HG03558 (cell line): ENCODE data around the gene NTM.
"Not testable (repeated sequence)": the region's sequence is repeated elsewhere in the genome, so short reads cannot be mapped to it uniquely, and the experiment has no call there.

Experiments used
- ATAC-seq: cut with Tn5 transposase; IDR thresholded peaks from one replicate; pipeline ENCODE4 v1.9.1; 2021; ENCODE audit warnings: moderate number of reproducible peaks; ENCODE audit not compliant: unreplicated experiment; ENCODE audit errors: extremely low read depth

NTM gene

GRCh38 chr11:132062031-132062430, 691.6 kb downstream of the NTM start:
- no peak for ATAC-seq

DNA sequence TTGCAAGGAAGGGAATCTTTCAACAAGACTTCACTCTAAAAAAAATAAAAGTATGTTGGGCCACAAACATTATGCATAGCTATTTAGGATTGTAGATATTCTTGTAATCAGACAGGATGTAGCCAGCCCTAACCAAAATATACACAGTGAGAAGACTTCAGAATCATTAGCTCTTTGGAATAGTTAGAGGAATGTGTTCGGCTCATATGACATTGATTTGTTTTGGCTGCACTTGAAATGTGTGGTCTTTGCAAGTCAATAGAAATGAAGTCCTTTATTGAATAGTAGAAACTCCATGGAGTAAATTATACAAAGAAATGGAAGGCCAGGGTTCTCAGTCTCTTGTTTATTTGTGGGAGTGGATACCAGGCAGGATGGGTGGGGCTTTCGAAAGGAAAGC, 692.1 kb downstream of the NTM start:
- no peak for ATAC-seq

- no peak for ATAC-seq
These were observed 694.7 kb downstream of the NTM start for GRCh38 chr11:132064987-132065620.

- ATAC-seq: no peak
These were observed 698.1 kb downstream of the NTM start for GRCh38 chr11:132068556-132068955.

- not testable (repeated sequence) for ATAC-seq
These were observed 699.2 kb downstream of the NTM start for GRCh38 chr11:132069593-132069992.

GRCh38 chr11:132070907-132071306, 700.5 kb downstream of the NTM start:
- ATAC-seq: not testable (repeated sequence)

DNA sequence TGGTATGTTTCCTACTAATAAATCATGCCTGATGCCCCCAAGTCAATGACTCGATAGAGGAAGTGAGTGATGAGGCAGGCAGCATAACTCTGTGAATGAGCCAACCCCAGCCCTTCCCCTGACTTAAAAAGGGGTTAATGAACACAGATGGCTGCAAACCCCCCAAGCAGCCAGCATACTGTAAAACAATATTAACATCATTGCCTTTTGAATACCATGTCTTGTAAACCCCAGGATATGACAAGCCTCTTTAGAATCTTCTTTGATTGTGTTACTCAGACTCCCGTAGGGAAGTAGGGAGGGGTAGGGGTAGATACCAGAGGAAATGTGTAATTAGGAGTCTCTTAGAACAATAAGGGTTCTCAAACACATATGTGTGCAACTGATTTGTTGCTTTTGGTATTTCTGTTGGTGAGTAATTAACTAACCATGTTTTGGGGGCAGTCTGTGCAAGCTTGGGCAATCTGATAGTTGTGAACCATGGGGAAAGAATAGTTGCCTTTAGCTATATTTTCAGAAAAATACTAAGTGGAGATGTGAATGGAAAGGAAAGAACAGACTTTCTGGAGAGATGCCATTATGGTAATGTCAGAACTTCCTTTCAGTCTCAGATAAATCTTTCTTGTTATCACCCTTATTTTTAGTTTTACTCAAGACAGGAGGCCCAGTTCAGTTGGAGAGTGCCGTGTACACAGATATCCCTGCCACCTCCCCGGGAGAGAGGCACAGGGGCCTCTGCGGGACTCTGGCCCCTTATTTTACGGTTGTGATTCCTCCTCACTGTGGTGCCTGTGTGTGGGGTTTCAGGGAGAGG, 701.8 kb downstream of the NTM start:
- ATAC-seq: no peak

- ATAC-seq: no peak
These were observed 702.4 kb downstream of the NTM start for GRCh38 chr11:132072858-132073211.

DNA sequence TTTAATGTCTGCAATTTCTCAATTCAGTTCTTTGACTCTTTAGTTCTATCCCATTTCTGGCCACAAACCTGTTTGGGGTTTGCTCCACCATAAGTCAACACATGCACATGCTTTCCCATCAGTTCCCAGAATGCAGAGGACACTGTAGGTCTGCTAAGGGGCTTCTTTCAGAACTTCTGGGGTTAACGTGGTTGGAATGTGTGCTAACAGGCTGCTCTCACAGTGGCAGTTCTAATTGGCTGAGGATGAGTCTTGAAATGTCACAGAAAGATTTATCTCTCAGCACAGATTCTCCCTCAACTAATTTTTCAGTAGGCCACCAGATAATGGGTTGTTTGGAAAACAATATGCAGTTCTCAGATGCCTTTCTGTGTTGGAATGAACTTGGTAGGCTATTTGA, 703.4 kb downstream of the NTM start:
- no peak for ATAC-seq

- ATAC-seq: no peak
These were observed 705.0 kb downstream of the NTM start for GRCh38 chr11:132075447-132075846.

GRCh38 chr11:132077416-132077815, 707.0 kb downstream of the NTM start:
- ATAC-seq: no peak

- no peak for ATAC-seq
These were observed 708.1 kb downstream of the NTM start for GRCh38 chr11:132078264-132079076.

DNA sequence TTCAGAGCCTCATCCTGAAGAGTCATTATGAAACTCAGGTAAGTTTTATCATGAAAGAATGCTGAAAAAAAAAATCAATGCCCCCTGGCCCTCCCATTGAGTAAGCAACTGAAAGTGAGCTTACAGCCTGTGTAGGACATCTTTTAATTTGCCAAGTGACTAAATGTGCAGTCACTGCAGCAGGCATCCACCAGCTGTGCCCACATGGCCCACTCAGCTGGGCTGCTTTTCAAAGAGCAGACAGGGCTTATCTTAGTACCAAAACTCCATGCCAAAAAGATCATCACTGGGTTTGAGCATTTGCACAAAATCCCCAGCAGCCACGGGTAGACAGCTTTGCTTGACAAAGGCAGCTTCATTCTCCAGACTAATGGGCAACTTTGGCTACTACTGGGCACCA, 709.7 kb downstream of the NTM start:
- ATAC-seq: no peak

GRCh38 chr11:132082566-132082965, 712.2 kb downstream of the NTM start:
- ATAC-seq: no peak

GRCh38 chr11:132084433-132084832, 714.0 kb downstream of the NTM start:
- ATAC-seq: no peak

- ATAC-seq: no peak
These were observed 716.7 kb downstream of the NTM start for GRCh38 chr11:132087148-132087547.

DNA sequence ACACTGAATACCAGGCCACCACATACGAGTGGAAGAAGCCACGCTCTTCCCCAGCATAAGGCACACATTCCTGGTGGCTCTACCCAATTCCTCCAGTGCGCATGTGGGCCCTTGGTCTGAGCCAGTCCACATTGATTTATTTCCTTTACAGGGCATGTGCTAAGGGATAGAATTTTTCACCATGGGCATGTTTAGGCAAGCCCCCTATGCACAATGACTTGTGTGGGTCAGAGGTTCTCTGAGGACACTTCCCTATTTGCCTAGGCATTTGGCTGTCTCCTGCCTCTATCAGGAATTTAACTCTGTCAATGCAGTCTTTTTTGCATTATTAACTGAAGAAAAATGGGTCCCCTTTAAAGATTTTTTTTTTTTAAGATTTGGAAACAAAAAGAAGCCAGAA, 718.1 kb downstream of the NTM start:
- ATAC-seq: no peak

- no peak for ATAC-seq
These were observed 723.3 kb downstream of the NTM start for GRCh38 chr11:132093536-132094259.

DNA sequence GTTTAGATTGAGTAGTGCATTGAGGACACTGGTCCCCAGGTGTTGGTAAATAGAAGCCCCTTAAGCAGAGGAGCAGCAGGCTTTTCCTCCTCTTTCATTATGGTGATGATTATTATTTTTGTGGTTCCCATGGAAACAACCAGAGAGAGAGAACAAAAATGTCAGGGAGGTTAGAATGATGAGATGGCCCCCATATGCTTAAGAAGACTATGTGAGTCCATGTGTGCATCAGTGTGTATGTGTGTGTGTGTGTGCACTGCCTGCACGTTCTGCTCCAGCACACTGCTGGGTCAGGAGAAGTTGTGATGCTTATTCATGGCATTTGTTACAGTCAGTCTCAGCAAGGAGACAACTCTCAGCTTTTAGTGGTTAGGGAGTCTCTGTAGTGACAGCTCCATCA, 724.2 kb downstream of the NTM start:
- no peak for ATAC-seq
